GM21737 (cell line): Measurements from ENCODE around the gene MAMDC2.
"Not testable (repeated sequence)": the region's sequence is repeated elsewhere in the genome, so short reads cannot be mapped to it uniquely, and the experiment has no call there.

Experiments
- ATAC-seq: cut with Tn5 transposase; IDR thresholded peaks from one replicate; pipeline ENCODE4 v1.9.1; 2021; ENCODE audit warnings: mild to moderate bottlenecking, moderate library complexity; ENCODE audit not compliant: unreplicated experiment

Gene MAMDC2

GRCh38 chr9:70169222-70169621 lies 125.6 kb downstream of the MAMDC2 start:
- no peak for ATAC-seq

- ATAC-seq, result no peak
Measured at GRCh38 chr9:70170151-70170790, 126.6 kb downstream of the MAMDC2 start.

- ATAC-seq, result no peak
Measured at GRCh38 chr9:70172532-70172931, 128.9 kb downstream of the MAMDC2 start.

- no peak for ATAC-seq
Measured at GRCh38 chr9:70177121-70177520, 133.5 kb downstream of the MAMDC2 start.

GRCh38 chr9:70192707-70193106 lies 149.1 kb downstream of the MAMDC2 start:
- no peak for ATAC-seq

- no peak for ATAC-seq
Measured at GRCh38 chr9:70195456-70195855, 151.8 kb downstream of the MAMDC2 start.

GRCh38 chr9:70197216-70198044 lies 153.8 kb downstream of the MAMDC2 start:
- ATAC-seq, result no peak

GRCh38 chr9:70204743-70205142 lies 161.1 kb downstream of the MAMDC2 start:
- not testable (repeated sequence) for ATAC-seq

GRCh38 chr9:70205366-70206020 lies 161.8 kb downstream of the MAMDC2 start:
- no peak for ATAC-seq

GRCh38 chr9:70217029-70217428 lies 173.4 kb downstream of the MAMDC2 start:
- ATAC-seq, result no peak

- ATAC-seq, result no peak
Measured at GRCh38 chr9:70218767-70219166, 175.1 kb downstream of the MAMDC2 start.

GRCh38 chr9:70220216-70220615 lies 176.6 kb downstream of the MAMDC2 start:
- ATAC-seq, result no peak

GRCh38 chr9:70222354-70222753 lies 178.7 kb downstream of the MAMDC2 start:
- ATAC-seq, result no peak

GRCh38 chr9:70228118-70228517 lies 184.5 kb downstream of the MAMDC2 start:
- ATAC-seq, result no peak

GRCh38 chr9:70228611-70229010 lies 185.0 kb downstream of the MAMDC2 start:
- ATAC-seq, result no peak

- no peak for ATAC-seq
Measured at GRCh38 chr9:70229026-70229425, 185.4 kb downstream of the MAMDC2 start.

GRCh38 chr9:70229579-70229978 lies 185.9 kb downstream of the MAMDC2 start:
- no peak for ATAC-seq

GRCh38 chr9:70232476-70232875 lies 188.8 kb downstream of the MAMDC2 start:
- no peak for ATAC-seq

- ATAC-seq, result not testable (repeated sequence)
Measured at GRCh38 chr9:70234208-70234607, 190.6 kb downstream of the MAMDC2 start.

- ATAC-seq, result not testable (repeated sequence)
Measured at GRCh38 chr9:70245952-70246351, 202.3 kb downstream of the MAMDC2 start.

GRCh38 chr9:70250221-70250620 lies 206.6 kb downstream of the MAMDC2 start:
- no peak for ATAC-seq

- ATAC-seq, result no peak
Measured at GRCh38 chr9:70255486-70255885, 211.8 kb downstream of the MAMDC2 start.
